ENCODE measurements around the gene LRMDA.

- TF ChIP-seq CTCF (IDR thresholded peaks at IDR 0.05) (no peak), POLR2A (IDR thresholded peaks at IDR 0.05) (no peak)
Measured at GRCh38 chr10:75610183-75610582, 178.8 kb downstream of the LRMDA start.
